ENCODE results near the gene COL6A1. TPM values are rescaled to one million over a fixed set of nuclear protein-coding genes. Genes with fewer than 3 reads are reported as not detected.

COL6A1 gene
- total and polyA plus RNA-seq, 2 of the 13 experiments (the other 11 are each of a cell fraction or from before 2014, with no cell fraction given), result 3.1 to 4.8 TPM

- H3K9ac ChIP-seq (ENCODE audit: insufficient read depth, low read depth, low read length), result no peak overlapping the region
- H3K36me3 ChIP-seq (replicated peaks in 1 of 2; ENCODE audit: control insufficient read depth in 1 of 2, insufficient read depth in 2 of 2, low read length in 2 of 2), result no peaks in the 10 kb centered on the region
- in situ Hi-C loops (cut with HindIII; ENCODE audit: extremely low pct_ligation_motif_present, low pct_unique_long_range_greater_than_20kb) (no loop called here), intact Hi-C loops (cut with micrococcal nuclease; ENCODE audit: unreplicated experiment) (no loop called here)
- H3K27ac ChIP-seq (ENCODE audit: extremely low read length, insufficient read depth, low read length), result no peak overlapping the region
- H2AFZ ChIP-seq (ENCODE audit: low read length), result no peak overlapping the region
- H3K4me3 ChIP-seq (replicated peaks in 1 of 3; ENCODE audit: insufficient read depth in 1 of 3, low read depth in 2 of 3, low read length in 3 of 3), result no peak overlapping the region
- CTCF ChIA-PET (ENCODE audit: low intra/inter-chr PET ratio, low total read pairs), result no interaction called here
- ATAC-seq, result no peak
- H3K4me2 ChIP-seq (ENCODE audit: low read depth, low read length), result no peak overlapping the region
- DNase-seq (ENCODE audit: low spot score), result no peak
- BruUV-seq (replicated peaks), result no TSS peak
- H3K27me3 ChIP-seq (ENCODE audit: control insufficient read depth in 1 of 2, insufficient read depth in 2 of 2, low read length in 2 of 2), result peaks cover 5 to 52% of the 10 kb centered on the region in 2 experiments; a peak in 3 of 5 replicates
- TF ChIP-seq ZNF605 (CRISPR knock-in tag; IDR thresholded peaks at IDR 0.05) (no peak), TEAD3 (CRISPR knock-in tag; optimal IDR thresholded peaks at IDR 0.05; ENCODE audit: borderline replicate concordance) (no peak), GLI4 (CRISPR knock-in tag; IDR thresholded peaks at IDR 0.05; ENCODE audit: borderline replicate concordance) (no peak), ELK4 (CRISPR knock-in tag; IDR thresholded peaks at IDR 0.05; ENCODE audit: borderline replicate concordance) (no peak), PBX2 (CRISPR knock-in tag; IDR thresholded peaks at IDR 0.05) (no peak), PAWR (CRISPR knock-in tag; IDR thresholded peaks at IDR 0.05; ENCODE audit: borderline replicate concordance) (no peak), POLR2A (IDR thresholded peaks at IDR 0.05; ENCODE audit: insufficient read depth in 1 of 2, low read depth in 2 of 2, low read length in 2 of 2) (no peak), MLLT10 (CRISPR knock-in tag; IDR thresholded peaks at IDR 0.05) (no peak)
- POLR2A ChIA-PET, result no interaction called here
- 56% methylated on average over 13 of the region's 20 CpGs for WGBS (ENCODE audit: low lambda C conversion rate)
- H3K9me3 ChIP-seq (ENCODE audit: low read length), result no peaks in the 10 kb centered on the region
- H3K79me2 ChIP-seq (ENCODE audit: insufficient read depth, low read length), result no peaks in the 10 kb centered on the region
- no peaks in the 10 kb centered on the region; the same call in 1 of the 2 replicates for H4K20me1 ChIP-seq (ENCODE audit: insufficient read depth, low read length)
- no peaks in the 10 kb centered on the region for H3K4me1 ChIP-seq (ENCODE audit: insufficient read depth, low read length)
- FAIRE-seq, result no peak
These were observed 41.5 kb upstream of the COL6A1 start for GRCh38 chr21:45940091-45940490.

Data from HepG2 (cell line).